HG03097 (cell line): ENCODE measurements around the gene ARL8A.
A peak's percentile ranks its signal among the peaks of the same experiment; 100 is the strongest.
"Not testable (repeated sequence)": the region's sequence is repeated elsewhere in the genome, so short reads cannot be mapped to it uniquely, and the experiment has no call there.

Source experiments
- ATAC-seq: cut with Tn5 transposase; IDR thresholded peaks from one replicate; pipeline ENCODE4 v1.9.1; 2021; ENCODE audit not compliant: unreplicated experiment, low FRiP score

Gene ARL8A

DNA sequence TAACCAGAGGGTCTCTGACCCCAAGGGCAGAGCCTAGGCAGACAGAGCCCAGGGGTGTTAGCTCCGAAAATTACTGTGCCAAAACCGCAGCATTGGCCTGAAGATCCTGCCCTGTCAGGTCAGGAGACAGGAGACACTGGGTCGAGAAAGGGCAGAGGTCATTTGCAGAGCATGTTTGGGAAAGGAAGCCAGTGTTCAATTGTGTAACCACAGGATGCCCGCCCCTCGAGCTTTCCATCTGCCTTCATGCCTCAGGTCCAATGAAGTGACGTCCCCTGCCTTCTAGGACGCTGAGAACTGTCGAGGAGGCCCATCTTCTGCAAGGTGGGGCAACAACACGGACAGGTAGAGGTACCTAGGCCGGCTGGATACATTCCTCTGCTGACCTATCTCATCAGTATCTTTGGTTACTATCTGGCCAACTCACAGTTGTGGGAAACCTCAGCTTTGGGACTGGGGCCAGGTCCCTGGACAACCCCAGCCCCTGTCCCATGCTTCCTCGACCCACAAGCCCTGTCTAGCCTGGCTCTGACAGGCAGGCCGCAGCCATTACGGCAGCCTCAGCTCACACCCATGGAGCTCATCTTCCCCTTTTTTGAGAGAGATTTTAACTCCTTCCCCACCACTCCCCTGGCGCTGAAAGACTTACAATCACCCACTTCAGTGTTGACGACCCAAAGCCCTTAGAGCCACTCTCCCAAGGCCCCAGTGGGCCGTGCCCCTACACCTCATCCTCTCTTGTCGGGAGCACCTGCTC lies 1.3 kb downstream of the ARL8A start:
- ATAC-seq = peak; percentile 20

DNA sequence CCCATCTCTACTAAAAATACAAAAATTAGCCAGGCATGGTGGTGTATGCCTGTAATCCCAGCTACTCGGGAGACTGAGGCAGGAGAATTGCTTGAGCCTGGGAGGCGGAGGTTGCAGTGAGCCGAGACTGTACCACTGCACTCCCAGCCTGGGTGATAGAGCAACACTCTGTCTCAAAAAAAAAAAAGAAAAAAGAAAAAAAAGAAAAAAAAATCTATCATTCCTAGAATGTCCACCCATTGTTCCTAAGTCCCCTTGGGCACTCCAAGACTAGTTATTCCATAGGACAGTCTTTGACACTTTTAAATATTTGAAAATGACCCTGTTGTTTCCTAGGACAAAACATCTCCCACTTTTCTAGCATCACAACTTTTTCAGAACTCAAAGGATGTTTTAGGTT lies 3.1 kb downstream of the ARL8A start:
- not testable (repeated sequence) for ATAC-seq

DNA sequence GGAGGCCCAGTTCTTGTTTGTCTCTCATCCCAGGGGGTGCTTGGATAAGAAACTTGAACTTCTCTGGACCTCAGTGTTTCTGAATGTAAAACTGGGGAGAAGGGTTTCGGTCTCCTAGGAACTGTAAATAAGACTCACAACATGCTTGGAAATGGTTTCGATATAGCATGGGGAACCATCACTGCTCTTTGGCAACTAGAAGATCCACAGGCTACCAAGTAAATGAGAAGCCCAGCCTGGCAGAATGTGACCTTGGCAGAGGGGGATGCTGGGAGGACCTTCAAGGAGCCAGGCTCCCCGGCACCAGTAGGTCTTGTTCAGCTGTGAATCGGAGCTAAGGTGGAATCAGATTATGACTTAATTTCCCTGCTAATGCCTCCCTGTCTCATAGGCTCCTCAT lies 3.7 kb downstream of the ARL8A start:
- ATAC-seq = no peak

DNA sequence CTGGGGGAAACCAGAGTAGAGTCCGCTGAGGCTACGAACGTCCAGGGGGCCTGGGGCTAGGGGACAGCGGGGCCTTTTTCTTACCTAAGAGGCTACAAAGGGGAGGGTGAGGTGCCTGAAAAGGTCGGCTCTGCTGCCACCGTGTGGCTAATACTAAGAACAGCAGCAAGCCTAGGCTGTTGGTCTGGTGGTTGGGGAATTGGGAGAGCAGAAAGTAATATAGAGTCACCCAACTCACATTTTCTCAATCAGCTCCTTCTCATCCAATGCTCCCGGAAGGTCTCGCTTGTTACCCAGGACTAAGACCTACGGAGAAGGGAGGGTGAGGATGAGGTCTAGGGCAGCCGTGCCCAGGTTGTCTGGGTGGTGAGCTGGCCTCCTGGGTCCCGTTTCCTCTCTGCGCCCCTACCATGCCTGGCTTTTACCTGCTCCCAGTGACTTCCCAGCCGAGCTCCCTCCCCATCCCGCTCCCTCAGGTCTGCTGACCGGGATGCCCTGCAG lies 9.3 kb downstream of the ARL8A start:
- ATAC-seq = no peak

- ATAC-seq = no peak
Measured at GRCh38 chr1:202134645-202135172, 9.8 kb downstream of the ARL8A start.

- no peak for ATAC-seq
Measured at GRCh38 chr1:202133989-202134388, 10.5 kb downstream of the ARL8A start.

DNA sequence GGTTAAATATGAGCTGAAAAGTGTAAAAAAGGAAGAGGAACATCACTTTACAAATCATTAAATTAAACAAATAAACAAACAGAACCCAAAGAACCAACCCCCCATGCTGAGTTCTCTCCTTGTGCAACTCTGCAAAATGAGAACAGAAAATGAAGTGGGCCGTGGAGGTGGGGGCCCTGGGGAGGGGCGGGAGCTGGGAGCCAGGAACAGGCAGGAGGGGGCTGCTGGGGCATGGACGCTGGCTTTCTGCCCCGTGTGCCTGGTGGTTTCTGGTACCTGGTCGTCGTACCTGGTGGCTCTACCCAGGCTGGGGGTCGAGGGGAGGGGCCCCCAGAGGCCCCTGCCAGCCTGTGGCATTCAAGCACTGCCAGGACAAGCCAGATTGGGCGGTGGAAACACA lies 11.0 kb downstream of the ARL8A start:
- ATAC-seq = no peak

DNA sequence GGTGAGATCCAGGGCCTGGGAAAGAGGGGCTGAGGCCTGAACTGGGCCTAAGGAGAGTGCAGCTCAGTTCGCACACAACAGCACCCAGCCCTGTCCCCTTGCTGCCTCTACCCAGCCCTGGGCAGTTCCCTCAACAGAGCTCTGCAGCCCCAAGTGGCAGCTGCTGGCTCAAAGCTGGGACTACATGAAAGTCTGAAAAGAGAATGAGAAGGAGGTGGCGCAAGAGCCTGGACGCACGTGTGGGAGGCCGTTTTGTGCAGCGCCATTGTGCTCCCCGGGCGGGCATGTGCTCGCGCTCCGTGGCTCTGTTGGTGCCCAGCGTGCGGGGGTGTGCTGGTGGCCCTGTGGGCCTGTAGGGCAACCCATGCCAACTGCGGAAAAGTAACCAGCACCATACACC lies 11.5 kb downstream of the ARL8A start:
- ATAC-seq = no peak

- no peak for ATAC-seq
Measured at GRCh38 chr1:202131956-202132821, 12.3 kb downstream of the ARL8A start.

DNA sequence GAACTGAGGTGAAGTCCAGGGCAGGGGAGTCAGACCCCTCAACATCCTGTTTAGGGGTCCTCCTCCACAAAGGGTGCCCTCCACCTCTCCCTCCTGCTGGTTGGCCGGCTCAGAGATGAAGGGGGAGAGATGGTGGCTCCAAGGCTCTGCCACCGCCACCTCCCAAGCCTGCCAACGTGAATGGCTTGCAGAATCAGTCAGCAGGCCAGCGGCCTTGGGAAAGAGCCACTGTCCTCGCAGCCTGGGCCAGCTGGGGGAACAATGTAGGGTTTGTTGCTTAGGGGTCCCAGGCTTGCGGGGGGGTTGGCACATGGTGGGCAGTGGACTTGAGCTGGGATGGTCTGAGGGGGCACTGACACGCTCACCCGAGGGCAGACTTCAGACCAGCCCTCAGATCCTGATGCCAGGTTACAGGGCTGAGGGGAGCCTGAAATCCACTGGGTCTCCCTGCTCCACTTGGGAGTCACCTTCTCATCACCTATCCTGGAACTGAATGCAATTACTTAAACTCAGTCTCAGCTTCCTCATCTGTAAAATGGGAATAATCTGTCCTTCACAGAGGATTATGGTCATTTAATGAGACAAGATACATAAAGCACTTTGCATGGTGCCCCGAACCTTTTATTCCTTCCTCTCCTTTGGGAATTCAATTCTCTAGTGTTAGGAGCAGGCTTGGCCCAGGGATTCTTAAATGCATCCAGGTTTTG lies 13.6 kb downstream of the ARL8A start:
- ATAC-seq = no peak

- ATAC-seq = no peak
Measured at GRCh38 chr1:202130297-202130721, 14.2 kb downstream of the ARL8A start.

DNA sequence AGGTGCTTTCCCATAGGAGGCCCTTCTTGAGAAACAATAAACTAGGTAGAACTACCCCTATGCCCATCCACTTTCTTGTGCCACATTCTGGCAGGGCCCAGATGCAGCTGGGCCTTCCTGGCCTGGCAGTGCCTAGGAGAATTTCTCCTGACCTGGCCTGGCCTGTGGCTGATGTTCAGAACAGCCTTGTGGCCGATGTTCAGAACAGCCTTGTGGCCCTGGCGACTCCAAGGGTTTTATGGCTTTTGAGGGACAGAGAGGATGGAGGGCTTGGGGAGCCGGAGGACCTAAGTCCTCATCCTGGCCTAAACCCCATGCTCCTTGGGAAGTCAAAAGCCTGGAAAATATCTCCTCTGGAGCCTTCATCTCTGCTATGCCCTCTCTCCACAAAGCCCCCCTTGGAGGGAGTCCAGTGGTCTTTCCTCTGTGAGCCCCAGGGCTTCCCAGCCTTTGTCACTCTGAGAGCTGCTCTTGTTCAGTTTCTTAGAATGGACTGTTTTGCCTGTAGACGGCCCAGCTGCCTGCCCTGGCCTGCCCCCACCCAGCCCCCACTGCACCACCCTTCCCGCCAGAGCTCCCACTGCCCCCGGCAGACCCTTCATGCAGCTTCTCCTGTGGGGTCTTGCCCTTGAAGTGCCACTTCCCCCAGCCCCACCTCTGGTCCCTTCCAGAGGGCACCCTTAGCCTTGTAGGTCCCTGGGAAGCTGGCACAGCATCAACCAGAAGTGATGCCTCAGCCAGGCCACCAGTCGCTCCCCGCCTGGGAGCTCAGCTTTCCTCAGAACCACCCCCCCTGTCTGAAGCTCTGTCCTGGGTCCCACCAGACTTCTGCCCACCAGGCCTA lies 14.9 kb downstream of the ARL8A start:
- ATAC-seq = no peak

GRCh38 chr1:202127836-202128622 lies 16.5 kb downstream of the ARL8A start:
- ATAC-seq = no peak

DNA sequence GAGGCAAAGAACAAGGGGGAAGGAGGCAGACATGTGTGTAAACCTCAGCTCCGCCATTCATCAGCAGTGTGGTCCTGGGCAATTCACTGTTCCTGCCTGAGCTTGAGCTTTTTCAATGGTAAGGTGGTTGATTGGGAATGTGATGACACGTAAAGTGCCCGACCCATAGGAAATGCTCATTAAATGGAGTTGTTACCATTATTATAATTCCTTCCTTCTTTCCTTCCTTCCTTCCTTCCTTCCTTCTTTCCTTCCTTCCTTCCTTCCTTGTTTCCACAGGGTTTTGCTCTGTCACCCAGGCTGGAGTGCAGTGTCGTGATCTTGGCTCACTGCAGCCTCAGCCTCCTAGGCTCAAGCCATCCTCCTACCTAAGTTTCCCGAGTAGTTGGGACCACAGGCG lies 17.5 kb downstream of the ARL8A start:
- no peak for ATAC-seq

DNA sequence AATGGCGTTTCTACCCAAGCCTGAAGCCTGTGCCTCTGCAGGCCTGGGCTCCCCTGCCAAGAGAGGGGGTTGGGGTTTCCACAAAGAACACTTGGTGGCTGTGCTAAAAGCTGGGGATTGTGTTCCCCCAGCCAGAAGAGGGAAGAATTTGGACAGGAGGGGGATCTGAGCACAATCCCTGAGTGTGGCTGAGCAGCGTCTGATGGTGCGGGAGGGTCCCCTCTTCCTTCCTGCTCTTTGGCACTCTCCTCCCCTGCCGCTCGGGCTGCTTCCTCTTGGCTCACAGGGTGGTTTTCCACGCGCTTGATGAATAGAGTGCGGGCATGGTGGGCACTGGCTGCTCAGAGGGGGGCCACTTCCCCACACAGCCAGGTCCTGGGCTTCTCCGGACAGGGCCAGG lies 18.1 kb downstream of the ARL8A start:
- ATAC-seq = no peak

GRCh38 chr1:202125611-202126010 lies 18.9 kb downstream of the ARL8A start:
- ATAC-seq = no peak

DNA sequence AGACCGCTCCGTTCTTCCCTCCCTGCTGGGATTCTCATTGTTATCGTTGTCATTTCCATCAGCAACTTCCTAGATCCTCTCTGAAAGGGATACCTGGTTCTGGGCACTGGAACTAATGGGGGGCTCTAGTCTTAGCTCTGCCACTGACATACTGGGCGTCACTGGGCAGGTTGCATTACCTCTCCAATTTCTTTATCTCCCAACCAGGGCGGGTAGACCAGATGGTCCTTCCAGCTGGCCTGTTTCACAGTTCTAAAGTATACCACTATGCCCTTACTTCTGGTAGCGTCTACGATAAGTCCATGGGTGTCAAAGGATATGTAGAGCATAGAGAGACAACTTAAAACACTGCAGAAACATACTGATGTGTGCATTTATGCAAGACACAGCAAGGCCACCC lies 20.4 kb downstream of the ARL8A start:
- ATAC-seq = no peak

DNA sequence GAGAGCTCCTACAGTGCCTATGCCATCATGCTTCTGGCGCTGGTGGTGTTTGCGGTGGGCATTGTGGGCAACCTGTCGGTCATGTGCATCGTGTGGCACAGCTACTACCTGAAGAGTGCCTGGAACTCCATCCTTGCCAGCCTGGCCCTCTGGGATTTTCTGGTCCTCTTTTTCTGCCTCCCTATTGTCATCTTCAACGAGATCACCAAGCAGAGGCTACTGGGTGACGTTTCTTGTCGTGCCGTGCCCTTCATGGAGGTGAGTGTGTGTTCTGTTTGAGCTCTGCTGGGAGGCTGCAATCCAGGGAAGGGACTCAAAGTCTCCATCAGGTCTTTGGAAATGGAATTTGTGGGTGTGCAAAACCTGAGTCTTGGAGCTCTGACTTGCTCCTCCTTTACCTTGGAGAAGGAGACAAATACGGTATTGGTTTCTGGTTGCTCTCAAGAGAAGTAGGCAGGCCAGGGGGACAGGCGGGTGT lies 21.2 kb downstream of the ARL8A start:
- ATAC-seq = no peak
